NCI-H510A (cell line): ENCODE data around the gene CACNA1D.

Experiments used
- DNase-seq: peaks from one replicate; lab custom pipeline; 2025; lab: John Stamatoyannopoulos, UW

Gene CACNA1D

DNA sequence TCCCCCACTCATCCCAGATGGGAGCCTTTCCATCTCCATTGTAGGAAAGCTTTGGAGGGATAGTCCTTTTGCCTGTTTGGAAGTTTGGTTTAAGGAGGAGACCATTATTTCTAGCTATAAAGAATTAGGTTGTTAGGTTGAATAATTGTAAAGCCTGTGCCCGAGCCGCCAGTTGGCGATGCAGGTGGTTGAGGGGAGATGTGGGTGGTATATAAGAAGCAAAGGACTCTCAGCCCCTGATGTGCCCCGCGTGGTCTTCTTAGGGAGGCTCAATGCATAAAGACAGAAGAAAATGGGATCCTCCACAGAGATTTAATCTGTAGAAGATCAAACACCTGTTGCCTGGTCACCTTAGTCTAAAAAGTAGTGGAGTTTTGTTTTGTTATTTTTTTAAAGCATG is 296.1 kb downstream of the CACNA1D start:
- no peak for DNase-seq

DNA sequence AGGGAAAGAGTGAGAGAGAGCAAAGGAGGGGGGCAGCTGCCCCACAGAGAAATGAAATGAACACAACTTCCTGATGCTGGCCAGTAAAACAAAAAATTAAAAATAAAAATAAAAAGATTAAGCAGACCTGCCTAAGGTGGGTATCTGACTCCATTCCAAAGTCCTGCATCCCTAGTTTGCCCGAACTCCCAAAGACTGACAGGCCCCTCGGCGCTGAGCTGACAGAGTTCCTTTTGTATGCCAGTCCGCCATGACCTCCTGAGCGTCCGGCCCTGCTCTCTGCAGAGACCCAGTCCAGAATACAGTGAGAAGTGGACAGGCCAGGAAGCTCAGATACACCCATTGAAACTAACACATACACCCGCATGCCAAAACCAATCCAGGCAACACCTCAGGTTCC is 296.9 kb downstream of the CACNA1D start:
- no peak for DNase-seq

DNA sequence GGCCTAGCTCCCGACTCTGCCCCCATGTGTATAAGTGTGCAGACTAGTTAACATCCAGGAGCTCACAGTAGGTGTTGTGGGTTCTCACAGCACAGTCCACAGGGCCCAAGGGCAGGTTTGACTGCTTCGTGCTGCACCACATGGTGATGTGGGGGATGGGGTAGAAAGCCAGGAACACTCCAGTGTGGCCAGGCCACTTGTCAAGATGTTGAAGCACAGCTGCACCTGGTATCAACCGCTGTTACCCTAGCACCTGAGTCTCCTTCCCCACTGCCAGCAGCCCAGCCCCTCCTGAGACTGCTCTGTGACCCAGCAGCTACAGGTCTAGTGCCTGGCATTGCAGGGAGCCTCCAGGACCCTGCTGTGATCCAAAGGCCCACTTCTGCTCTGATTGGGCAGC is 298.5 kb downstream of the CACNA1D start:
- DNase-seq = peak; percentile 88

DNA sequence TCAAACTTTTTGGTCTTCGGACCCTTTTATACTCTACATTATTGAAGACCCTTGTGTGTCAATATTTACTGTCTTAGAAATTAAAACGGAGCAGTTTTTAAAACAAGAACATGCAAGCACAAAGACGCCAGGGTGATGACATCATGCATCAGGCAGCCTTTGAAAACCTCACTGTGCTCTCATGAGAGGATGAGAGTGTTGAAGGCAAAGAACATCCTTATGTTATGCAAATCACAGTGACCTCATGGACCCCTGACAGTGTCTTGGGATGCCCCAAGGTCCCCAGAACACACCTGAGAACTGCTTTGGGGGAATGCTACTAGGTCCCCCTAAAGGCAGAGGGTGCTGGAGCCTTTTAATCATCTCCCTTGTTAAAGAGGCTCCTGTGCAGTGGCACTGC is 300.2 kb downstream of the CACNA1D start:
- no peak for DNase-seq

DNA sequence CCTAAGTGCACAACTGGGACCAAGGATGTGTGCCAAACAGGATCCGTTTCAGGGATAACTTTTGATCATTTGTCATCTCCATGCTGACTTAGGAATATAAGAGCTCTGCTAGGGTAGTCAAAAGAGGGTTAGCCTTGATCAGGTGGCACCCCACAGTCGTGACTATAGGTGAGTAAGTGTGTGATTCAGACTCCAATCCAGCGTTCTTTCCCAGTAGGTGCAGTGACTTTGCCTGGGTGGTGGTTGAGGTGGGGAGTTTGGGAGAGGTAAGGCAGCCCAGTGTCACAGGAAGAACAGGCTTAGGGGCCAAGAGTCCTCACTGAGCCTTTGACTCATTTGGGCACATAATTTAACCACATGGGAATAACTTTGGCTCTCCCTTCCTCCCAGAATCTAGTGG is 300.8 kb downstream of the CACNA1D start:
- DNase-seq = no peak

DNA sequence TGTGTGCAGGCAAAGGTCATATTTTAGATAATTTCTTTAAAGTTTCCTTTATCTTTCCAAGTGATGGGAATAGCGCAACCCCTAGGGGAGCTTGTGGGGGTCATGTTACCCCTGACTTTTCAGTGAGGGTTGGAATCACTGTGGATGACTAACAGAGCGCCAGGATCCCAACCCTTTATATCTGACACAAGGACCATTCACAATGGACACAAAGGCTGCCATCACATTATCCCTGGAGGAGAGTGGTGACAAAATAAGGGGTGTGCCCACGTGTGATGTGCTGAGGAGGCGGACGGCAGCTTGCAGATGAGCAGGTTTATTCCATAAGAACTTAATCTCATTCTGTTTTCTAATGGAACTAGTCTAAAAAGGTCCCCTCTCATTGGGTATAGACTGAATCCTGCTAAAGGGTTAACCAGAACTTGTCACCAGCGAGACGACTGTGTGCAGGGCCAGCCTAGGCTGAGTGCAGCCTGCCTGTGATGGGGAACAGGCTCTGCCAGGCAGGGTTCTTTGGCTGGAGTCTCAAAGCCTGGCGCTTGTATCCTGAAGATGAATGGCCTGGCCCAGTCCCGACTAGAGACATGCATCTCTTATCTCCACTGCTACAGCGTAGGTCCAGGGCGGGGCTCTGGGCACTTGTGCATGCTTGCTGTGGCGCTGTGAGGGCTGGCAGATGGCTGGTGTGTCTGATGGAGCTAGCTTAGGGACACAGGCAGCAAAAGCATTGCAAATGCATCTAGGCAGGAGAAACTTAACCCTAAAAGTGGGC is 301.6 kb downstream of the CACNA1D start:
- peak; percentile 79 for DNase-seq

DNA sequence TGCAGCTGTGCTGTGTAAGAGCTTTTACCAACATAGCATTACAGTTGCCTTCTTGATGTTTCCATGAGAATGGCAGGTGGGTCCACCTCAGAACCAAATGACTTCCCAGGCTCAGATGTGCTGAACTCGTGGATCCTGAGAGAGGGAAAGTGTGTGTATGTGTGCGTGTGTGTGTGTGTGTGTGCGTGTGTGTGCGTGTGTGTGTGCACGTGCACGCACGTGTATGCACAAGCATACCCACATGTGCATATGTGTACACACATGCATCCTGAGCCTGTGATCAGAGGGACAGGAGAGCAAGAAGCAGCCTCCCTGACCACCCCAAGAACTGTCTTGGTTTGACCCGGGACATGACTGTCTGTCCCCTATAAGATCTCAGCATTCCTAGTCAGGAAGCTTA is 303.7 kb downstream of the CACNA1D start:
- no peak for DNase-seq

DNA sequence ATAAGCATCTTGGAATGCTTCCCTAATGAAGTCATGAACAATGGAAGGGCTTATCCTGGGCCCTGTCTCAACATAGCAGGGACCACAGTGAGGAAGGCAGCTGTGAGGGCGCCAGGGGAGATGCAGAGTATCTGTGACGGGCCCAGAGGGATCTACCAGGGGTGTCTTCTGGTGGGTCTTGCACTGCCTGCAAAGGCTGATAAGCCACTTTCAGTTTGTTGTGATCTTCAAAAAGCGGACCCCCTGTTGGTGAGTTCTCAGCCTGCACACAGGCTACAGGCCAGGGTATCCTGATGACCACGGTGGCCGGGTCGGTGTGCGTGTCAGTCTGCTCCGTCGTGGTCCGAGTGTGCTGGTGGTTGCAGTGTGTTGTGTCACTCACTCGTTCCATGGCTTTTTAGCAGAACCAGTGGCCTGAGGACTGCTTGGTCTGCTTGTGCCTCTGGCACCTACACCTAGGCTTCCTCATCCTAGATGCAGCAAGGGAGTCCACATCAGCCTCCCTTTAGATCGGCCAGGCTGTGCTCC is 305.0 kb downstream of the CACNA1D start:
- no peak for DNase-seq

DNA sequence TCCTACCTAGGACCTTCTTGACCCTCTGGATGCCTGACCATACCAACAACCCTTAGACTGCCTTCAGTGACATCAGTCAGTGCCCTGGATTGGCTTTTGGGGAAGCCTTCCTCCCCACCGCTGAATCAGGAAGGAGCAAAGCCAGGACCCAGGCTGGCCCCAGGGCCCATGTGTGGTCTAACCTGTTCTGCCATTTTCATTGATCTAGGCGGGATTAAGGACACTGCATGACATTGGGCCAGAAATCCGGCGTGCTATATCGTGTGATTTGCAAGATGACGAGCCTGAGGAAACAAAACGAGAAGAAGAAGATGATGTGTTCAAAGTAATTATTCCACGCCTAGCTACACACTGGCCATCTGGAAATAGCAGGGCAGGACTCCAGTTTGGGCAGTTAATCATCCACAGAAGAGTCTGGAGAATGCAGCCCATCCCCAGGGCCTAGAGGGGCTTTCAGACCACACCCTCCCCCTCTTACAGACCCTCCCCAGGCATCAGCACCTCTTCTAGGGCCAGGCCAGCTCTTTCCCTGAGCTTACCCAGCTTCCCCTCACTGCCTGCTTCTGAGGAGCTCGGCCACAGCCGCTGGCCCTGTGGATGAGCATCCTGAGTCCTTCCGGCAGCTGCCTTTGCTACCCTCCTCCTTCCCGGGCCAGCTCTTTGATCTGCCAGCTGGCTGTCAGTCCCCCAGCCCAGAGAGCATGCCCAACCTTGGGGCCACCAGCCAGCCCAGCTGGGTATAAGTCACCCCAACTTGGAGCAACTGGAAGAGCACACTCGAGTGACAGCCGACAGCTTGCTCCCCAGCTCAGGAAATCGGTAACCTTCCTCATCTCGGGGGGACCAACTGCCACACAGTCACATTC is 305.9 kb downstream of the CACNA1D start:
- no peak for DNase-seq

DNA sequence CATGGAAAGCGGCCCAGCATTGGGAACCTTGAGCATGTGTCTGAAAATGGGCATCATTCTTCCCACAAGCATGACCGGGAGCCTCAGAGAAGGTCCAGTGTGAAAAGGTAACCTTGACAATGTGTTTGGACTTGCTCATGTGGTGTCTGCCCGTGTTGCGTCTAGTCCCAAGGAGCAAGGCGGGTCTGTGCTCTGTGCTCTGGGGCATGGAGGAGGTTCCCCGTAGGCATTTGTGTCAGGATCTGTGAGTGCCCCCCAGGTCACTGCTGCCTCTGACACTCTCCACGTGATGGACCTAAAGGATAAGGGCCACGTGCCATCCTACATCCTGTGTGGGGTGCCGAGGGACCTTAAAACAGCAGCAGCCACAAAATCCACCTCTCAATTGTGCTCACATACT is 306.9 kb downstream of the CACNA1D start:
- no peak for DNase-seq

DNA sequence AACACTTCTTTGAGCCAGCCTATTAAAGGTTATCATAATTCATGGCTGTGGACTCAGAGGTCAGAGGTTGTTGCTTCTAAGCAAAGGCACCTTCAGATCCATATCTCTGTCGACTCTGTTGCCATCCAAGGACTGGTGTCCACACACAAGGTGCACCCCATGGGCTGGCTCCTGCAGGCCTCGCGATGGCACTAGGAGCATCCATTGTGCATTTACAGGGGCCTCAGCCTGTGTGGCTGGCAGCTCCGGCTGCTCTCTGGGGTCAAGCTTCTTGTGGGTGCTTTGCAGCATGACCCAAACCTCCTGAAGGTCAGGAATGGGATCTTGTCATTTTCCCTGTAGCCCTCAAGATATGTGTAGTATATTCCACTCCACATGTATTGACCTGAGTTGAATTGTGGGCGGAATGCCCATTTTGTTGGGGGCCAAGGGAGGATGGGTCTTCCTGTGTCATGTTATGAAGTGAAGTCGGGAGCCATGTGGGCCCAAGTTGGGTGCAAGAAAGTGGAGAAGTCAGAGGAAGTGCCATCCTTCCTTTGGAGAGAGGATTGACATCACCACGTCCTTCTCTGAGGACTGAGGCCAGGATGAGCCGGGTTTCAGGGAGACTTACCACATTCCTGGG is 308.0 kb downstream of the CACNA1D start:
- DNase-seq = no peak

DNA sequence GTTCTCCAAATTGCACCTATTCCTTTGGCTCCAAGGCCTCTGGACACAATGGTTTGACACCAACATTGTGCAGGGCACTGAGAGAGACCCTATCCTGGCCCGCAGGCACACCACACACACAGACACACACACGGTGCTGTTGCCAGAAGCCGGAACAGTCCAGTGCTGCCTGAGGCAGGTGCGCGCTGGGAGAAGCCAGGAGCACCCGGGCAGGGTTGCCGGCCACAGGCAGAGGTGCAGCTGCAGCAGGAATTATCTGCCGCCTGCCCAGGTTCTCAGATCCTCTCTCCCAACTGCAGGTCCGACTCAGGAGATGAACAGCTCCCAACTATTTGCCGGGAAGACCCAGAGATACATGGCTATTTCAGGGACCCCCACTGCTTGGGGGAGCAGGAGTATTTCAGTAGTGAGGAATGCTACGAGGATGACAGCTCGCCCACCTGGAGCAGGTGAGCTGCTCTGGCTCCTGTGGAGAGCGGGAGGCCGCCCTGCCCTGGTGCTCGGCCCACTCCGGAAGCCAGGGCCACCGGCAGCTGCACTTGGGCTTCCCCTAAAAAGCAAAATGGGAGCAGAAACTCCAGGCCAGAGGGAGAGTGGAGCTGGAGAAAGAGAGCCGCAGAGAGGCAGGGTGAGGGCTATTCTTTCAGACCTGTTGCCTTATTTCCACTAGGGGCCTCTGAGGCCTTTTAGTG is 308.9 kb downstream of the CACNA1D start:
- DNase-seq = peak; percentile 45

DNA sequence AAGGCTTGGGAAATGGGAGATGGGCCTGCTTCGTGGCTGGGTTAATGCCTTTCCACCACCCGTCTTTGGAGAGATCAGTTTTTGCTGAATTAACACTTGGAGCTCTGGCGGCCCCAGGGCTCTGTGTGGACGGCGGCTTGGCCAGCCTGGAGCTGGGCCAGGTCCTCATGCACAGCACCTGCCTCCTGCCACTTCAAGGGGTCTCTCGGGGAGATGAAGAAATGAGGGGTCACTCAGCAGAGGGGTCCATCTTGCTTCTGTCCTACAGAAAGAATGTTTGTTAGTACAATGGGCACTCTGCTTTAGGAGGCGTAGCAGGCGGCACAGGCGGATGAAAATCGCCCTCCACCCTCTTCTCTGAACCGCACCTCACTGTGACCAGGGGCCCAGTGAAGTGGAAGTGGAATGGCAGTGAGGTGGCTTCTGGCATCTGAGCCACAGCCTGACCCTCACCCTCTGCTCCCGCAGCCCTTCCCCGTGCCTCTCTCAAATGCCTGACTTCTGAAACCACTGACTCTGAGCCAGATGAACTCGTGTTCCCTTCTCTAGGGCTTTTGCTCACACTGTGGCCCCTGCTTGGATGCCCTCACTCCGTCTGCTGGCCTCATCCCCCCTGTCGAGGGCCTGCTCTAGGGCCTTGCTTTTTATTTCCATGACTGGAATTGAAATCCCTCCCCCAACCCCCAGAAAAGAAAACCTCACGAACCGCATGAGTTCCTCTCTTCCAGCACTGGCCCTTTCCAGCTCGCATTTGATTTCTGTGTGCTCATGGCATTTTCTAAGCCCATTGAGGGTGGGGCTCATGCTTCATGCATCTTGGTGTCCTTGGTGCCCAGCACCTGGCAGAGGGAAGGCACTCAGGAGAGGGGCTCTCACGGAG is 309.6 kb downstream of the CACNA1D start:
- no peak for DNase-seq

DNA sequence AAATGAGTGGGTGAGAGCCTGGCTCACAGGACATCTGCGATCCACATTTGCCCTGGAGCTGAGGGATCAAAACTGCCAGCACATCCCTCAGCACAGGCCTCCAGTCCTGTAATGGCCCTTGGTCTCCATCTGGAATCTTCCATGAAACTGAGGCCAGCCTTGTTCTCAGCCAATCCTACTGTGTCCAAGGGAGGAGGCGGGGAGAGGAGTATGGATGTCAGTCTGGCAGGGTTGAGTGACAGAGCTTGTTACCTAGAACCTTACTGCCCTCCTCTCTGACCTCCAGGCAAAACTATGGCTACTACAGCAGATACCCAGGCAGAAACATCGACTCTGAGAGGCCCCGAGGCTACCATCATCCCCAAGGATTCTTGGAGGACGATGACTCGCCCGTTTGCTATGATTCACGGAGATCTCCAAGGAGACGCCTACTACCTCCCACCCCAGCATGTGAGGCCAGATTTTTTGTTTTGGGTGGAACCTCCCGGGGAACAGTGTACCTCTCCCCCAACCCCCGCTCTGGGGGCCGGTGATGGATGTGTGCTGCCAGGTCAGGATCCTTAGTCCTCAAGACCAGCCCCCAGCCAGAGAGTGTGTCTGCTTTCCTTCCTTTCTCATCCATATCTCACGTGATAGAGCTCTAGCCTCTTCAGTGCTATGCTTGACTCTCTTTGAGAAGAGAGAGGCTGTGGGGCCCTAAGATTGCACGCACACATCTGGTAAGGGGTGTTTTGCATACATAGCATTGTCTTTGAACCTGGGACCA is 310.5 kb downstream of the CACNA1D start:
- no peak for DNase-seq

DNA sequence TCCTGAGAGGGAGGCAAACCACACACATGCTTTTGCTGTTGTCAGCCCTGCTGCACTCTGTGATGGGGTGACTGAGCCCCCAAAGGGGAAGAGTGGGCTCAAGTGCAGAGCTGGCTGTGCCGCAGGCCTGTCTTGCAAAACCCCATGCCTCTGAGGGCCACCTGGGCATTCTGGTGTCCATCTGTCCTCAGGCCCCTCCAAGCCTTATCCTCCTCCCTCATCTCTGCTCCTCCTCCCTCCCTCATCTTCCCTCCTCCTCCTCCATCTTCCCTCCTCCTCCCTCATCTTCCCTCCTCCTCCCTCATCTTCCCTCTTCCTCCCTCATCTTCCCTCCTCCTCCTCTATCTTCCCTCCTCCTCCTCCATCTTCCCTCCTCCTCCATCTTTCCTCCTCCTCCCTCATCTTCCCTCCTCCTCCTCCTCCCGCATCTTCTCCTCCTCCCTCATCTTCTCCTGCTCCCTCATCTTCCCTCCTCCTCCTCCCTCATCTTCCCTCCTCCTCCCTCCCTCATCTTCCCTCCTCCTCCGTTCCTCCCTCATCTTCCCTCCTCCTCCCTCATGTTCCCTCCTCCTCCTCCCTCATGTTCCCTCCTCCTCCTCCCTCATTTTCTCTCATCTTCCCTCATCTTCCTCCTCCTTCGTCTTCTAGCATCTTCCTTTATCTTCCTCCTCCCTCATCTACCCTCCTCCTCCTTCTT is 311.2 kb downstream of the CACNA1D start:
- DNase-seq = no peak

DNA sequence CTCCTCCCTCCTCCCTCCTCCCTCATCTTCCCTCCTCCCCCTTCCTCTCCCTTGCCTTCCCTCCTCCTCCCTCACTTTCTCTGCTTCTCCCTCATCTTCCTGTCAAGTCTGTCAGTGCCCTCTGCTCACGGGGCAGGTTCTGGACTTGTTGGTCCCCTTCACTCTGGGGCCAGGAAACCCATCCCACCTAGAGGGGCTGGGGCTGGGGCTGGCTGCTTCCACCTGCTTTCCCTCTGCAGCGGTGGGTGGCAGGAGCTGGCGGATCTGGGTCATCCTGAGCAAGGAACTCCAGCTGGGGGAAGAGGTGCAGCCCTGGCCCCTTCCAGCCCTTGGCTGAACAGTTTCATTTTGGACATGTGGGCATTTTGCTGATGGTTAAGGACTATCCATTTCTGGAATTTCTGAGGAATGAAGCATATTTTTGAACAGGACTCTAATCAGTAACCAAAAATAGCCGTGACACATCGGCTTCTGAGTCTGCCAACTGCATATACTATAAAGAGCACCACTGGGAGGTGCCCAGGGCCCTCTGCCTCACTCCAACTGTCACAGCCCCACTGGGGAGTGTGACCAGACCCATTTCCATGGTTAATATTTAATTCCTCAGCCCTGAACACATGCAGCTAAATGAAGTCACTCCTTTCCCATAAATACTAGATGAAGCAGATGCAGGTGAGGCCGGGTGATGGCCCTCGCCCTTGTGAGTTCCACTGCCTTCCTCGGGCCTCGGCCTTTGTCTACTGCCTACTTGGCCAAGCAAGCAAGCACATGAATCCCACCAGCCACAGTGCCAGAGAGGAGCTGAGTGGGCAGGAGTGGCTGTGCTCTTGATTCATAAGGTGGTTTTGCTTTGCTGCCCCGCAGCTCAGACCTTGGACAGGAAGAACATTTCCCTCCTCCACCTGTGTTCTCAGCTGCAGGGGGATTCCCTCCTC is 312.0 kb downstream of the CACNA1D start:
- DNase-seq = no peak

DNA sequence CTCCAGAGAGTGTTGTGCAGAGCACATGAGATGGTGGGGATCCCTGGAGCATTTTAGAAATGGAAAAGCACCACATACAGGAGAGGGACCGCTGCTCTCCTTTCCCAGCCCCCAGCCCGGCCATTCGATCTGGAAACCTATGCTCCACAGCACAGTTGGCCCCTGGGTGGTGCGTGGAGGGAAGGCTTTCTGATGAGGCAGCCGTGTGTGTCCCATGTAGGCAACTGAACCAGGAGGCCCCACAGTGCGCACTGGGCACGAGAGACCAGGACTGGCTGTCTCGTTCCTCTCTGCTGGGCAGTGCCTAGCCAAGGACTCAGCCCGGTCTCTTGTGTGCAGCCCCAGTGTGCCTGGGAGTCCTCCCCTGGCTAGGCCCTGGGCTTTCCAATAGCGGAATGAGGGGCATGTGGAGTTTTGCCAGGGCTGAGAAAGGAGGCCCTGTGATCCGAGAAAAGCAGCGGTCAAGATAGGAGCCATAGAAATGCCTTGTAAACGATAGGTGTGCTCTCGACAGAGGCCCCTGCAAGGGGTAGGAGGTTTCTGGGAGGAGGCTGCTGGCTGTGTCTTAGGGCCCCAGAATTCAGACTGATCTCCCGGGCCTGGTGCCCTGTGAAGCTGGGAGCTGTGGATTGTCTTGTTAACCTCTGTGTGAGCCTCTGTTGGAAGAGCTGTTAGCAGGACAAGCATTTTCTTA is 312.9 kb downstream of the CACNA1D start:
- DNase-seq = no peak

DNA sequence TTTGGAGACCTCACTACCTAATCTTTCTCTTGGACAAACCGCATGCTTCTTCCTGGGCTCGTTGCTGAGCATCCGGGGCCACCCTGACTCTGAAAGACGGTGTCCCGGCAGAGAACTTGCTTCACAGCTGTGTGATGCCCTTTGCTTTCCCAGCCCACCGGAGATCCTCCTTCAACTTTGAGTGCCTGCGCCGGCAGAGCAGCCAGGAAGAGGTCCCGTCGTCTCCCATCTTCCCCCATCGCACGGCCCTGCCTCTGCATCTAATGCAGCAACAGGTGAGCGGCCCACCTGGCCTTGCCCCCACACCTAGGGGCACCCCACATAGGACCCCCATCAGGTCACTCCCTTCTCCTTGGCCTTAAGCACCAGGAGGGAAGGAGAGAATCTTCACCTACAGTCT is 314.1 kb downstream of the CACNA1D start:
- DNase-seq = no peak
